ENCODE data around the gene ADAM17.

DNA sequence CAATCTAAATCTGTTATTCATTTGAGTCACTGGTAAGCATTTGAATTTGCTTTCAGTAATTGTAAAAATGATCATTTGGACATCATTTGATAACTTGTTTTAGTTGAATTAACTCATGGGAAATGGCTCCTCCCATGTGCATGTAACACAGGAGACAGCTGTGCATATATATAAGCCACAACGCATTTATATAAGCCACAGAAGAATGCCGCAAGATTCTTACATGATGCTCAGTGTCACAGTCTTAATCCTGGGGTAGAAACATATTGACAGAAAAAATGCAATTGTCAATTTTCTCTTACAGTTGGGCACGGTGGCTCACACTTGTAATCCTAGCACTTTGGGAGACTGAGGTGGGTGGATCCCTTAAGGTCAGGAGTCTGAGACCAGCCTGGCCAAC, 94.6 kb downstream of the ADAM17 start:
- TF ChIP-seq, protein P1, sequence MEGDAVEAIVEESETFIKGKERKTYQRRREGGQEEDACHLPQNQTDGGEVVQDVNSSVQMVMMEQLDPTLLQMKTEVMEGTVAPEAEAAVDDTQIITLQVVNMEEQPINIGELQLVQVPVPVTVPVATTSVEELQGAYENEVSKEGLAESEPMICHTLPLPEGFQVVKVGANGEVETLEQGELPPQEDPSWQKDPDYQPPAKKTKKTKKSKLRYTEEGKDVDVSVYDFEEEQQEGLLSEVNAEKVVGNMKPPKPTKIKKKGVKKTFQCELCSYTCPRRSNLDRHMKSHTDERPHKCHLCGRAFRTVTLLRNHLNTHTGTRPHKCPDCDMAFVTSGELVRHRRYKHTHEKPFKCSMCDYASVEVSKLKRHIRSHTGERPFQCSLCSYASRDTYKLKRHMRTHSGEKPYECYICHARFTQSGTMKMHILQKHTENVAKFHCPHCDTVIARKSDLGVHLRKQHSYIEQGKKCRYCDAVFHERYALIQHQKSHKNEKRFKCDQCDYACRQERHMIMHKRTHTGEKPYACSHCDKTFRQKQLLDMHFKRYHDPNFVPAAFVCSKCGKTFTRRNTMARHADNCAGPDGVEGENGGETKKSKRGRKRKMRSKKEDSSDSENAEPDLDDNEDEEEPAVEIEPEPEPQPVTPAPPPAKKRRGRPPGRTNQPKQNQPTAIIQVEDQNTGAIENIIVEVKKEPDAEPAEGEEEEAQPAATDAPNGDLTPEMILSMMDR (IDR thresholded peaks at IDR 0.05) = no peak
- no peak for TF ChIP-seq POLR2AphosphoS5 (IDR thresholded peaks at IDR 0.05)

Data from breast epithelium (tissue), 3 donors.